Epidermal melanocyte (primary cell): ENCODE results near the gene NDUFAF2.
"Not testable (repeated sequence)": the region's sequence is repeated elsewhere in the genome, so short reads cannot be mapped to it uniquely, and the experiment has no call there.

Source experiments
- DNase-seq: peaks from one replicate; pipeline ENCODE4 v3.0.0; 2011; ENCODE audit warnings: low spot score; ENCODE audit not compliant: insufficient read length

The NDUFAF2 gene

GRCh38 chr5:61047346-61047745 lies 102.3 kb downstream of the NDUFAF2 start:
- no peak for DNase-seq

- DNase-seq: no peak
Observed at GRCh38 chr5:61048534-61048933, 103.5 kb downstream of the NDUFAF2 start.

GRCh38 chr5:61050292-61050691 lies 105.3 kb downstream of the NDUFAF2 start:
- no peak for DNase-seq

- DNase-seq: no peak
Observed at GRCh38 chr5:61051267-61051666, 106.3 kb downstream of the NDUFAF2 start.

GRCh38 chr5:61052882-61053281 lies 107.9 kb downstream of the NDUFAF2 start:
- no peak for DNase-seq

GRCh38 chr5:61053937-61054336 lies 108.9 kb downstream of the NDUFAF2 start:
- DNase-seq: no peak

- no peak for DNase-seq
Observed at GRCh38 chr5:61055434-61056006, 110.5 kb downstream of the NDUFAF2 start.

GRCh38 chr5:61059499-61059898 lies 114.5 kb downstream of the NDUFAF2 start:
- no peak for DNase-seq

- no peak for DNase-seq
Observed at GRCh38 chr5:61069150-61069549, 124.1 kb downstream of the NDUFAF2 start.

GRCh38 chr5:61071526-61071925 lies 126.5 kb downstream of the NDUFAF2 start:
- no peak for DNase-seq

- DNase-seq: no peak
Observed at GRCh38 chr5:61076626-61077025, 131.6 kb downstream of the NDUFAF2 start.

GRCh38 chr5:61081741-61082140 lies 136.7 kb downstream of the NDUFAF2 start:
- DNase-seq: no peak

- no peak for DNase-seq
Observed at GRCh38 chr5:61082516-61083280, 137.7 kb downstream of the NDUFAF2 start.

GRCh38 chr5:61084658-61085057 lies 139.7 kb downstream of the NDUFAF2 start:
- no peak for DNase-seq

- DNase-seq: no peak
Observed at GRCh38 chr5:61085885-61086284, 140.9 kb downstream of the NDUFAF2 start.

- DNase-seq: no peak
Observed at GRCh38 chr5:61087921-61088320, 142.9 kb downstream of the NDUFAF2 start.

- DNase-seq: no peak
Observed at GRCh38 chr5:61089351-61089750, 144.3 kb downstream of the NDUFAF2 start.

- not testable (repeated sequence) for DNase-seq
Observed at GRCh38 chr5:61093046-61093771, 148.2 kb downstream of the NDUFAF2 start.

- no peak for DNase-seq
Observed at GRCh38 chr5:61097465-61097864, 152.5 kb downstream of the NDUFAF2 start.

GRCh38 chr5:61098251-61098995 lies 153.4 kb downstream of the NDUFAF2 start:
- DNase-seq: no peak

GRCh38 chr5:61100437-61100836 lies 155.4 kb downstream of the NDUFAF2 start:
- DNase-seq: no peak

- no peak for DNase-seq
Observed at GRCh38 chr5:61114441-61114840, 169.4 kb downstream of the NDUFAF2 start.
